Retinal pigment epithelial cell (primary cell): ENCODE data around the gene PXN.

Source experiments
- DNase-seq: peaks from one replicate; pipeline ENCODE4 v3.0.0-alpha.2; 2010; ENCODE audit warnings: low read depth
- H3K4me3 ChIP-seq: 2 replicates; pipeline ENCODE4 v1.5.1; 2011; ENCODE audit warnings: mild to moderate bottlenecking, low read length, control low read depth, moderate library complexity
- TF ChIP-seq, protein P1 (sequence below): conservative IDR thresholded peaks from 2 replicates; pipeline ENCODE4 v1.5.1; 2011; ENCODE audit warnings: low read depth, low read length, control low read depth, inconsistent platforms

The PXN gene

DNA sequence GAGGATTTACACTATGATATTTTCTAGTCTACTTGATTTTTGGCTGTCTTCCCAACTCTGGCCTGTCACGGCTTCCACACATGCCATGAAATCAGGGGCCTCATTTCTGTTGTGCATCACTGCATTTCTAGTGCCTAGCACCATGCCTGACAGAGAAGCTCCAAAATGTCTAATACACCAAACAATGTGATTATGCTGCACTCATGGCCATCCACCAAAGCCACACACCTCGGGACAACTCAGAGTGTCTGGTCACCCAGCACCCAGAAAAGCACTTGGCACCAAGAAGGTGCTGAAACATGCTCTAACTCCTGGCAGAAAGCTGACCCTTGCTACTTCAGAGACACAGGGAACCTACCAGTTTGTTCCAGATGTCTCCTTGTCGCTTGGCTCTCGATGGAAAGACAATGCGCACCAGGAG lies 82.3 kb downstream of the PXN start:
- H3K4me3 ChIP-seq = no peak overlapping the region
- TF ChIP-seq, protein P1, sequence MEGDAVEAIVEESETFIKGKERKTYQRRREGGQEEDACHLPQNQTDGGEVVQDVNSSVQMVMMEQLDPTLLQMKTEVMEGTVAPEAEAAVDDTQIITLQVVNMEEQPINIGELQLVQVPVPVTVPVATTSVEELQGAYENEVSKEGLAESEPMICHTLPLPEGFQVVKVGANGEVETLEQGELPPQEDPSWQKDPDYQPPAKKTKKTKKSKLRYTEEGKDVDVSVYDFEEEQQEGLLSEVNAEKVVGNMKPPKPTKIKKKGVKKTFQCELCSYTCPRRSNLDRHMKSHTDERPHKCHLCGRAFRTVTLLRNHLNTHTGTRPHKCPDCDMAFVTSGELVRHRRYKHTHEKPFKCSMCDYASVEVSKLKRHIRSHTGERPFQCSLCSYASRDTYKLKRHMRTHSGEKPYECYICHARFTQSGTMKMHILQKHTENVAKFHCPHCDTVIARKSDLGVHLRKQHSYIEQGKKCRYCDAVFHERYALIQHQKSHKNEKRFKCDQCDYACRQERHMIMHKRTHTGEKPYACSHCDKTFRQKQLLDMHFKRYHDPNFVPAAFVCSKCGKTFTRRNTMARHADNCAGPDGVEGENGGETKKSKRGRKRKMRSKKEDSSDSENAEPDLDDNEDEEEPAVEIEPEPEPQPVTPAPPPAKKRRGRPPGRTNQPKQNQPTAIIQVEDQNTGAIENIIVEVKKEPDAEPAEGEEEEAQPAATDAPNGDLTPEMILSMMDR = no peak
- no peak for DNase-seq

DNA sequence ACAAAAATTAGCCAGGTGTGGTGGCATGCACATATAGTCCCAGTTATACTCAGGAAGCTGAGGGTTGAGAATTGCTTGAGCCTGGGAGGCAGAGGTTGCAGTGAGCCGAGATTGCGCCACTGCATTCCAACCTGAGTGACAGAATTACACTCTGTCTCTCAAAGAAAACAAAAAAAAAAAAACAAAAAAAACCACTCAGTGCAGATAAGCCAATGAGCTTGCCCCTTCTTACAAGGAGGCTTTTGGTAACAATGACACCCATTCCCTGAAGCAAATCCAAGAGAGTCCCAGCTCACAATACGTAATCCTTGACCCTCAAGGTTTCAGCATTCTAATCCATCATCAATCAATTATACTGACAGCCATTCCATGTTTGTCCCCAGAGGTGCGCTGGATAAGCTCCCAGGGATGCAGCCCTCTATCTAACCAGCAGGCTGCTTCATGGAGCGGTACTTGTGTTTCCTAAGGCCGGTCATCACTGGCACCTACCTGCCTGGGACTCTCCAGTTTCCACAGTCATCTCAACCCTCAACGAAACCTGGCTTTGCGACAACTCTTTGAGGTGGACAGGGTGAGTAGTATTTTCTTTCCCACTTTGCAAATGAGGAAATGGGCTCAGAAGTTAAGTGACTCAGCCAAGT lies 83.4 kb downstream of the PXN start:
- TF ChIP-seq, protein P1 = no peak
- no peak for DNase-seq

DNA sequence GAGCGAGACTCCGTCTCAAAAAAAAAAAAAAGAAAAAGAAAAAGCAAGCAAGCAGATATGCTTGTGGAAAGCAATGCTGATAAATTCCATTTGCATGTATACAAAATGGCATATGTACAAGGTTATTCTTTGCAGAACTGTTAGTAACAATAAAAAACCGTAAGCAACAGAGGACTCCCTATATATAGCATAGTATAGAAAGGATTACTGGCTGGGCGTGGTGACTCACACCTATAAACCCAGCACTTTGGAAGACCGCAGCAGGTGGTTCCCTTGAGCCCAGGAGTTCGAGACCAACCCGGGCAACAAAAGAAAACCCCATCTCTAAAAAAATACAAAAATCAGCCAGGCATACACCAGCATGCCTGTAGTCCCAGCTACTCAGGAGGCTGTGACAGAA lies 84.6 kb downstream of the PXN start:
- no peak overlapping the region for H3K4me3 ChIP-seq
- TF ChIP-seq, protein P1 = no peak
- no peak for DNase-seq

More for the DNA sequence above, 83.4 kb downstream of the PXN start:
- H3K4me3 ChIP-seq = no peak overlapping the region

DNA sequence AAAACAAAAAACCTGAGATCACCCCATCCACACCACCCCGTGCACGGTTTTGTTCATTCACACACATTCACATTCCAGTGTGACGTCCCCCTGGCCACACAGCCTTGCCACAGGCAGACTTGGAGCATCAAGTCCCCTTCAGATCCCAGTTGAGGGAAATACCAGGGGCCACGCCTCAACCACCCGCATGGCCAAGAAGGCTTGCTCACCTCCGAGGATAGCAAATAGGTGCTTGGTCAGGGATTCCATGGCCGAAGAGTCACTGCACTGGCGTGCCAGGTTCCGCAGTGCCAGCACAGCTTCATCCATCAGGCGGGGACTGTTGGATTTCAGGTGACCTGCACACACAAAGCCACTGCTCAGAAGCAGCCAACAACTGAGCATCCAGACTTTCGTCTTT lies 90.0 kb downstream of the PXN start:
- DNase-seq = no peak
- TF ChIP-seq, protein P1 = no peak
- H3K4me3 ChIP-seq = no peak overlapping the region

DNA sequence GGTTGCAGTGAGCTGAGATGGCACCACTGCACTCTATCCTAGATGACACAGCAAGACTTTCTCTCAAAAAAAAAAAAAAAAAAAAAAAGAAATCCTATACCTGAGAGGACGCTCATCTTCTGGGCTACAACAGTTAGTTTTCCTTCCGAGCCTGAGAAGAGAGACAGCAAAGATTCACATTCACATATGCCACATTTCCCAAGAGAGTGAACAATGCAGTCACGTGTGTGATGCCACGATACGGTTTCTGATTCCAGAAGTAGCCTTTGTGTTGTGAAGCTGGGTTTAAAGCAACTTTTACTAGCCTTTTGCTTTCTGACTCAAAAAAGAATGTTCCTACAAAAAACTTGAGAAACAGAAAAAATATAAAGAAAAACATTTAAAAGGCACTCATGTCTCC lies 90.5 kb downstream of the PXN start:
- TF ChIP-seq, protein P1 = no peak
- no peak for DNase-seq
- no peak overlapping the region for H3K4me3 ChIP-seq

DNA sequence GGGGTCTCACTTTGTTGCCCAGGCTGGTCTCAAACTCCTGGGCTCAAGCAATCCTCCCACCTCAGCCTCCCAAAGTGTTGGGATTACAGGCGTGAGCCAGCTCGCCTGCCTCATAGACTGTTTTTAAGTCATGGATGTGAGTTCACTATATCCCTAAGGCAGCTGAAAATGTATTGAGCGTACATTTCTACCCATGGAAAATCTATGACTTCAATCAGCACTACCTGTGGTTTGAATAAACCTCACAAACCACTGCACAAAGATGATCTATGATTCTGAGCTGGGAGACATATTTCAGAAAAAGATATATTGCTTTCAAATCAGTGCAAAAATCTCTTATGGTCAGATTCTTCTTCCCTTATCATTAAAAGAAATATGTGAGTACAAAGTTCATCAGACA lies 93.5 kb downstream of the PXN start:
- no peak for DNase-seq
- H3K4me3 ChIP-seq = no peak overlapping the region
- TF ChIP-seq, protein P1 = no peak

DNA sequence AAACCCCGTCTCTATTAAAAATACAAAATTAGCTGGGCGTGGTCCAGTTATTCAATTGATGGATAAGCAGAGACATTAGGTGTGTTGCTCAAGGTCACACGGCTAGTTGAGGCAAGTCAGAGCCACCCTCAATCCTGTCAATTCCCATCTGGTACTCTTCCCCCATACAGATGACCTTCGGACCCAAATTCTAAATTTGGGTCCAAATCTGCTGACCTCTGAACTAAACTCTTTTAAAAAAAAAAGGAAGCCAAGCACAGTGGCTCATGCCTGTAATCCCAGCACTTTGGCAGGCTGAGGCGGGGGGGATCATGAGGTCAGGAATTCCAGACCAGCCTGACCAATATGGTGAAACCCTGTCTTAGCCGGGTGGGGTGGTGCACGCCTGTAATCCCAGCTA lies 94.9 kb downstream of the PXN start:
- TF ChIP-seq, protein P1 = no peak
- no peak overlapping the region for H3K4me3 ChIP-seq
- DNase-seq = no peak
